ENCODE measurements around the gene AFAP1L2.

Gene AFAP1L2

DNA sequence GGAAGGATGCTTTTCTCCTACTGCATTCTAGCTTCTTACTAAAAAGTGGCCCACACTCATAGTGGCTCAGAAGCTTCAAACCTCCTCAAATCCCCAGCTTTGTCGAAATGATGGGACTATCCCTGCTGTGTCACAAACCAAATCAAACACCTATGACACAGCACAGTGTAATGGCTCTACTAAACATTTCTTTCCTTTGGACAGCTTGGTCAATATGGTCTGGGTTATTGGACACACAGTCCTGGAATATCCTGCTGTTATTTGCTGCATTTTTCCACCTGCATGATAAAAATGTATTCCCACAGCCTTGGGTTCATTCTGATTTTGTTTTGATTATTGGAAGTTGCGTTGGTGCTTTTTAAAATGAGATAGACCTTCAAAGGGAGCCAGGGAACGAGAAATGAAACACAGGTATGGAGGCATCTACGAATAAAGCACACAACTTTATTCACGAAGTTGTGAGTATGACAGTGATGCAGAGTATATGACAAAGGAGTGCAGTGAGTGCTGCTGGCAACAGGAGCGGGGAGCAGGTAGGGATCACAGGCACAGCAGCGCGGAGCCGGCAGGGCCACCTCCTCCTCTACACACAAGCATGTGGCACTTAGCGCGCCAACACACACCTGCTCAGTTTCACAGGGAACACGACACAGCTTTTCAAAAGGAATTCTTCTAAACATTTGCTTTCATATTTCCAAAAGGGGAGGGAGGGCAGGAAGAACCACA, 26.5 kb upstream of the AFAP1L2 start:
- H3K36me3 ChIP-seq (ENCODE audit: insufficient read depth, low read length) = no peaks in the 10 kb centered on the region
- no peak overlapping the region for H3K27ac ChIP-seq (ENCODE audit: low read length)
- DNase-seq = no peak

DNA sequence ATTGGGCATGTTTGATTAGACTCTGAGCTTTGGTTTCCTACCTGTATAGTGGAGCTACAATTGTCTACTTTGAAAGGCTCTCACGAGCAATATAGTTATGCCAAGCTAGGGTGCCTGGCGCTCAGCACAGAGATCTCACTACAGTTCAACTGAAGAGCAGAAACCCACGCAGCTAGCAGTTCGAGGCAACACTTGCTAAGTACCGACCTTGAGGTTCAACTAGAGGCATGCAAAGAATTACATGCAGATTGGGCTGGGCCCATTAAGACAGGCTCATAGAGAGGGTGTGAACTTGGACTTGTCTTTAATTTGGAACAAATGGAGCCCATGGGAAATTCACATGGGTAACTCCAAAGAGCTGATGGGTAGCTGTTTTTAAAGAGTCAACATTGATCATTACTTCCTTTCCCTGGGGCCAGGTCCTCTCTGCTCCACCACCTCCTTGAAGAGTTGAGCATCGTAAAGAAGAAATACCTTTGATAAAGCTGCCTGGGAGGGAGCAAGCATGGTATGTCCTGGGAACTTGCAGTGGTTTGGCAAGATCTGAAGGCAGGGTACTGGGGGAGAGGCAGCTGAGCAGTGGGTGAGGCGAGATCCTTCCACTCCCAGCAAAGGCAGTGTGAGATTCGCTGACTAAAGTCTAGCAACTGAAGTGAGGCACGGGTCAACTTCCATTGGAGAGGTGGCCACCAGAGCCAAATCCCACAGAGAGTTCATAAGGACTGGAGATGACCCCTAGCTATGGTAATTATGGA, 25.5 kb upstream of the AFAP1L2 start:
- no peaks in the 10 kb centered on the region for H3K4me1 ChIP-seq (ENCODE audit: insufficient read depth, low read length)
- no peak overlapping the region for H3K4me3 ChIP-seq (ENCODE audit: low read depth in 1 of 2, low read length in 2 of 2)
- H3K9ac ChIP-seq (ENCODE audit: low read depth, low read length) = no peak overlapping the region
- ATAC-seq (ENCODE audit: insufficient read depth, low read depth) = no peak
- TF ChIP-seq CTCF (IDR thresholded peaks at IDR 0.05; ENCODE audit: borderline replicate concordance, extremely low read depth, low read length, poor library complexity, severe bottlenecking) (no peak), EZH2 (IDR thresholded peaks at IDR 0.05; ENCODE audit: borderline replicate concordance, low read depth, low read length, severe bottlenecking) (no peak)
- no peaks in the 10 kb centered on the region for H3K9me3 ChIP-seq (ENCODE audit: insufficient read depth, low read length, severe bottlenecking)
- H3K27me3 ChIP-seq (ENCODE audit: insufficient read depth, low read length, poor library complexity) = peaks cover 6% of the 10 kb centered on the region
- DNase-seq = no peak
- H4K20me1 ChIP-seq (ENCODE audit: insufficient read depth, low read length) = no peaks in the 10 kb centered on the region
- H2AFZ ChIP-seq (ENCODE audit: low read depth, low read length) = no peak overlapping the region
- H3K36me3 ChIP-seq (ENCODE audit: insufficient read depth, low read length) = no peaks in the 10 kb centered on the region
- H3K4me2 ChIP-seq (ENCODE audit: insufficient read depth, low read length) = no peak overlapping the region
- no peak overlapping the region for H3K27ac ChIP-seq (ENCODE audit: low read length)
- no peaks in the 10 kb centered on the region for H3K79me2 ChIP-seq (ENCODE audit: insufficient read depth, low read length)

More for the DNA sequence above, 26.5 kb upstream of the AFAP1L2 start:
- Histone ChIP-seq H4K20me1 (ENCODE audit: insufficient read depth, low read length) (no peaks in the 10 kb centered on the region), H3K4me1 (ENCODE audit: insufficient read depth, low read length) (no peaks in the 10 kb centered on the region), H2AFZ (ENCODE audit: low read depth, low read length) (no peak overlapping the region), H3K4me2 (ENCODE audit: insufficient read depth, low read length) (no peak overlapping the region), H3K27me3 (ENCODE audit: insufficient read depth, low read length, poor library complexity) (peaks cover 6% of the 10 kb centered on the region), H3K9me3 (ENCODE audit: insufficient read depth, low read length, severe bottlenecking) (no peaks in the 10 kb centered on the region), H3K9ac (ENCODE audit: low read depth, low read length) (no peak overlapping the region), H3K79me2 (ENCODE audit: insufficient read depth, low read length) (no peaks in the 10 kb centered on the region), H3K4me3 (ENCODE audit: low read depth in 1 of 2, low read length in 2 of 2) (no peak overlapping the region)
- no peak for ATAC-seq (ENCODE audit: insufficient read depth, low read depth)
- no peak for TF ChIP-seq EZH2 (IDR thresholded peaks at IDR 0.05; ENCODE audit: borderline replicate concordance, low read depth, low read length, severe bottlenecking)
- TF ChIP-seq CTCF (IDR thresholded peaks at IDR 0.05; ENCODE audit: borderline replicate concordance, extremely low read depth, low read length, poor library complexity, severe bottlenecking) = no peak

GRCh38 chr10:114427124-114427852, 23.0 kb upstream of the AFAP1L2 start:
- H3K27ac ChIP-seq (ENCODE audit: low read length) = no peak overlapping the region
- no peaks in the 10 kb centered on the region for H3K4me1 ChIP-seq (ENCODE audit: insufficient read depth, low read length)
- DNase-seq (no peak), ATAC-seq (ENCODE audit: insufficient read depth, low read depth) (no peak)
- no peak overlapping the region for H3K4me2 ChIP-seq (ENCODE audit: insufficient read depth, low read length)
- TF ChIP-seq EZH2 (IDR thresholded peaks at IDR 0.05; ENCODE audit: borderline replicate concordance, low read depth, low read length, severe bottlenecking) (no peak), CTCF (IDR thresholded peaks at IDR 0.05; ENCODE audit: borderline replicate concordance, extremely low read depth, low read length, poor library complexity, severe bottlenecking) (no peak)
- no peaks in the 10 kb centered on the region for H3K79me2 ChIP-seq (ENCODE audit: insufficient read depth, low read length)
- no peak overlapping the region for H2AFZ ChIP-seq (ENCODE audit: low read depth, low read length)
- no peak overlapping the region for H3K4me3 ChIP-seq (ENCODE audit: low read depth in 1 of 2, low read length in 2 of 2)
- no peaks in the 10 kb centered on the region for H3K9me3 ChIP-seq (ENCODE audit: insufficient read depth, low read length, severe bottlenecking)
- no peak overlapping the region for H3K9ac ChIP-seq (ENCODE audit: low read depth, low read length)
- no peaks in the 10 kb centered on the region for H4K20me1 ChIP-seq (ENCODE audit: insufficient read depth, low read length)
- no peaks in the 10 kb centered on the region for H3K36me3 ChIP-seq (ENCODE audit: insufficient read depth, low read length)
- H3K27me3 ChIP-seq (ENCODE audit: insufficient read depth, low read length, poor library complexity) = peaks cover 6% of the 10 kb centered on the region

Measured in DND-41 (cell line).